Tibial artery (tissue), 4 donors: ENCODE results near the gene ITPRID1.
"Not testable (repeated sequence)": the region's sequence is repeated elsewhere in the genome, so short reads cannot be mapped to it uniquely, and the experiment has no call there.

Experiments used
- DNase-seq, 2 donors: peaks; one replicate each; pipeline ENCODE4 v3.0.0-alpha.2; 2019
- H3K27ac ChIP-seq, 2 donors: fragments of 200-600 bp; sonication (generic) in 1 of 2; 1 replicate in 1 of 2; 2 replicates in 1 of 2; pipeline ENCODE4 v1.5.1; 2018 to 2019; ENCODE audit warnings: mild to moderate bottlenecking in 1 of 2
- H3K27me3 ChIP-seq, 2 donors: fragments of 200-600 bp; sonication (generic) in 1 of 2; one replicate each; pipeline versions ENCODE4 v1.5.1 to v1.6.0; 2016 to 2019
- H3K36me3 ChIP-seq, 3 donors: fragments of 200-600 bp; sonication (generic) in 2 of 3; one replicate each; pipeline ENCODE4 v1.5.1; 2016 to 2019; ENCODE audit warnings: mild to moderate bottlenecking in 2 of 3
- H3K4me1 ChIP-seq, 4 donors: fragments of 200-600 bp; sonication (generic) in 2 of 4; 1 replicate in 3 of 4; 2 replicates in 1 of 4; pipeline ENCODE4 v1.5.1; 2016 to 2019
- H3K4me3 ChIP-seq, 2 donors: fragments of 200-600 bp; sonication (generic) in 1 of 2; 1 replicate in 1 of 2; 2 replicates in 1 of 2; pipeline ENCODE4 v1.5.1; 2018 to 2019; ENCODE audit warnings: mild to moderate bottlenecking in 2 of 2
- H3K9me3 ChIP-seq, 3 donors: fragments of 200-600 bp; sonication (generic) in 1 of 3; one replicate each; pipeline ENCODE4 v1.5.1; 2016 to 2019
- intact Hi-C: fragments of 100-400 bp; cut with DNase I; formaldehyde crosslinking; loops from one replicate; pipeline ENCODE4 v1.15.0; 2023; ENCODE audit warnings: low total_unique reads
- TF ChIP-seq, protein P1 (sequence below), 2 experiments: fragments of 200-600 bp in 1 of 2; fragments of 450-650 bp in 1 of 2; IDR thresholded peaks; one replicate each; pipeline ENCODE4 v1.5.1; 2017 to 2019; ENCODE audit warnings: antibody characterized with exemption in 2 of 2, mild to moderate bottlenecking in 1 of 2, moderate library complexity in 1 of 2

Gene ITPRID1

DNA sequence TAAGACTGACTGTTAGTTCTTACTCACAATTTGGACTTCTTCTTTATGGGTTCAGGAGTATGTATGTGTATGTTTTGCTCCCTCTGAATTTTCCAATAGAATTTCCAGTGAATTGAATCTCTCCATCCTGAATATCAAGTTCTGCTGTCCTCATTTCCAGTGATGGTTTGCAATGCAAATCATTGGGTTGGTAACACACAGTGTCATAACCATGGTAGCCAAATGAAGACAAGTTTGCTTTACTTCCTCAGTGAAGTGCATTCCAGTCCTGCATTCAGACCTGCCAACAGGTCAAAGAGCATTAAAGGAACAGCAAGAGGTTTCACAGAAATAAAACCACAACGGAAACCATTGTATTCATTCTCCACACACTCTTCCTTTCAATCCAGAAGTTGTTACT lies 15.2 kb downstream of the ITPRID1 start:
- TF ChIP-seq, protein P1, sequence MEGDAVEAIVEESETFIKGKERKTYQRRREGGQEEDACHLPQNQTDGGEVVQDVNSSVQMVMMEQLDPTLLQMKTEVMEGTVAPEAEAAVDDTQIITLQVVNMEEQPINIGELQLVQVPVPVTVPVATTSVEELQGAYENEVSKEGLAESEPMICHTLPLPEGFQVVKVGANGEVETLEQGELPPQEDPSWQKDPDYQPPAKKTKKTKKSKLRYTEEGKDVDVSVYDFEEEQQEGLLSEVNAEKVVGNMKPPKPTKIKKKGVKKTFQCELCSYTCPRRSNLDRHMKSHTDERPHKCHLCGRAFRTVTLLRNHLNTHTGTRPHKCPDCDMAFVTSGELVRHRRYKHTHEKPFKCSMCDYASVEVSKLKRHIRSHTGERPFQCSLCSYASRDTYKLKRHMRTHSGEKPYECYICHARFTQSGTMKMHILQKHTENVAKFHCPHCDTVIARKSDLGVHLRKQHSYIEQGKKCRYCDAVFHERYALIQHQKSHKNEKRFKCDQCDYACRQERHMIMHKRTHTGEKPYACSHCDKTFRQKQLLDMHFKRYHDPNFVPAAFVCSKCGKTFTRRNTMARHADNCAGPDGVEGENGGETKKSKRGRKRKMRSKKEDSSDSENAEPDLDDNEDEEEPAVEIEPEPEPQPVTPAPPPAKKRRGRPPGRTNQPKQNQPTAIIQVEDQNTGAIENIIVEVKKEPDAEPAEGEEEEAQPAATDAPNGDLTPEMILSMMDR (IDR thresholded peaks at IDR 0.05), result no peak
- H3K9me3 ChIP-seq, result no peaks in the 10 kb centered on the region
- H3K27me3 ChIP-seq, result no peaks in the 10 kb centered on the region
- no peak overlapping the region for H3K4me3 ChIP-seq
- DNase-seq, result no peak
- H3K27ac ChIP-seq, result no peak overlapping the region
- no peaks in the 10 kb centered on the region for H3K4me1 ChIP-seq
- intact Hi-C loops, result no loop called here
- H3K36me3 ChIP-seq, result no peaks in the 10 kb centered on the region

DNA sequence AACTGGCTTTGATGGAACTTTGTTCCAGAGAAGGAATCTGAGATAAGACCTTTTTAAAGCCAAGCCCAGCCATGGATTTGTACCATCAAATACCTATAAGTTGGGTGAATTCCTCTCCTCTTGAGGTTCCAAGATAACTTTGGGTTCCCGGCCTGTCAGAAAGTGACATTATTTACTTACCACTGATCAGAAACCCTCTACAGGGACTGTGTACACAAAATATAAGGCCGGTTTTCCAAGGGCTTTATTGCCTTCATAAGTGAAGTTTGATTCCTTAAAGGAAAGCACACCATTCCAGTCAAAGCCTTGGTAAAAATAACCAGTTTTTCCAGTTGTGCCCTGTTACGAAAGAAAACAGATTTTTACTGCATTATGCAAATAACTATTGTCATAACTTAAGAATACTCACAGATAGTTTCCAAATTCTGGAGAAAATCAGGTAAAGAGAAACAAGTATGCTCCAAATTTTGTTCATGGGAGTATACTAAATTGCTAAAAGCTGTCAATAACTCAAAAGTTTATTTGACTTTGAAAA lies 26.8 kb downstream of the ITPRID1 start:
- H3K4me3 ChIP-seq, H3K27me3 ChIP-seq, H3K27ac ChIP-seq, H3K4me1 ChIP-seq, DNase-seq, intact Hi-C loops, H3K9me3 ChIP-seq, H3K36me3 ChIP-seq: not testable (repeated sequence)

DNA sequence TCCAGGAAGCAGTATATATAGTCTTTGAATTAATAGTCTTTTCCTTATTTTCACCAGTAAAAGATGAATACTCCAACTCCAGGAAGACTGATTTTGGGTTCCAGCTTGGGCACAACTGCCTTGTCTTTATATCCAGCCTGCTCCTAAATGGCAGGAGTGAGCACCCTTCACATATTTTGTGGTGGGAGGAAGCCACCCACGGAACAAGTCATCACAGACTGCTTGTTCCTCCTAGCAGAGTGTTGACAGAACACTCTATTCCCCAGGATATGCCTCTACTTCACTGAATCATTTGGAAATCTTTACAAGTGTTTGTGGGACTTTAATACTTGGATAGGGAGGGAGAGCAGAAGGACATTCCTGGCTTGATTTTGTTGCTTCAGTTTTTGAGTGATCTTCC lies 31.7 kb downstream of the ITPRID1 start:
- Histone ChIP-seq H3K36me3 (no peaks in the 10 kb centered on the region), H3K27me3 (no peaks in the 10 kb centered on the region), H3K27ac (no peak overlapping the region), H3K4me1 (no peaks in the 10 kb centered on the region), H3K4me3 (no peak overlapping the region), H3K9me3 (no peaks in the 10 kb centered on the region)
- DNase-seq, result no peak
- intact Hi-C loops, result no loop called here
- TF ChIP-seq, protein P1 (IDR thresholded peaks at IDR 0.05), result no peak

DNA sequence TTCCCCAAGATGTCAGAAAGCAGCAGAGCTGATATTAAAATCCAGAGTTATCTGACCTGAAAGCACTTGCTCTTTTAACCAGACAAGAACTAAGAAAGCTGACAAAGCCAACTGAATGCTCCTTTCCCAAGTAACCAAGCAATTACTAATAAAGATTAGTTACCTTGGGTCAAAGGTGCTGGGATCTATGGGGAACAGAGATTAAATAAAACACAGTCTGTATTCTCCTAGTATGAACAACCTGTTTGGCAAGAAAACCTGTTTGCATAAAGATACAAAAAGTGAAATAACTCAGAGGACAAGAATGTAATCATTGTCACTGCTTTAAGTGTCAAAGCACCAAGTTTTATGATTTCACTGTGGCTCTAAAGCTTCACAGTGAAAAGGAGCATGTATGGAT lies 35.7 kb downstream of the ITPRID1 start:
- H3K9me3 ChIP-seq, result no peaks in the 10 kb centered on the region
- intact Hi-C loops, result no loop called here
- no peaks in the 10 kb centered on the region for H3K27me3 ChIP-seq
- TF ChIP-seq, protein P1 (IDR thresholded peaks at IDR 0.05), result no peak
- H3K4me3 ChIP-seq, result no peak overlapping the region
- no peaks in the 10 kb centered on the region for H3K4me1 ChIP-seq
- H3K36me3 ChIP-seq, result no peaks in the 10 kb centered on the region
- no peak for DNase-seq
- no peak overlapping the region for H3K27ac ChIP-seq

DNA sequence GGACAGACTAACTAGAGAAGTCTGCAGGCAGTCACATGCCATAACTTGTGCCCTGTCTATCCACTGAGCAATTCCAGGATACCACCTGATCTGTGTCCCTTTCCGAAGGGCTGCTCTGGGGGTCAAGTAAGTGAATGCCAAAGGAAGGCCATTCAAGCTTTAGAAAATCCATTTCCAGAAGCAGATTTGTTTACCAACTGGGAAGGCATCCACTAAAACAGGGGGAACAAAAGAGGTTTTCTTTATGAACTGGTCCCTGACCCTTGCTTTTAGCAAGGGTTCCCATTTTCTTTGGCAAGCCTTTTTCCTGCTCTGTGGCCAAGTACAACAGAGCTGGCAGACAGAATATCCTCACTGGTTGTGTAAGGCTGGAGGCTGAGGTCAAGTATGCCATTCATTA lies 36.5 kb downstream of the ITPRID1 start:
- Histone ChIP-seq H3K36me3 (no peaks in the 10 kb centered on the region), H3K27me3 (no peaks in the 10 kb centered on the region), H3K4me1 (no peaks in the 10 kb centered on the region), H3K9me3 (no peaks in the 10 kb centered on the region), H3K27ac (no peak overlapping the region), H3K4me3 (no peak overlapping the region)
- TF ChIP-seq, protein P1 (IDR thresholded peaks at IDR 0.05), result no peak
- no peak for DNase-seq
- intact Hi-C loops, result no loop called here

DNA sequence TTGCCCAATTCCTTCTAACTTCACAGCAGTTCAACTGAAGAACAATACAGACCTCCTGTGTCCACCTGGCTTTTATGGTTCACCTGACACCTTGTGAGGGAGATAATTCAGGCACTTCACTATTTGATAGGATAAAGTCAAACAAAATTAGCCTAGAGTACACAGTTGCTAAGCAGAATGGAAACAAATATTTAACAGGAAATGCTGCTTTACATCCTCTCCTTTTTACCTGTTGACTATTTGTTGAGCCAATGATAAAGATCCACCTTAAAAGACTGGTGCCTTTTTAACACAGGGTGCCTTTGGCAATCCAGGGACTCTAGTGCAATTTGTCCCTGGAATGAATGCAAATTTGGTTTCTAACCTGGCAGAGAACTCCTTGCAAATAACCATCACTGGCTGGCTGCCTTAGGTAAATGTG lies 39.8 kb downstream of the ITPRID1 start:
- no peaks in the 10 kb centered on the region for H3K4me1 ChIP-seq
- no peak for DNase-seq
- H3K27me3 ChIP-seq, result no peaks in the 10 kb centered on the region
- H3K36me3 ChIP-seq, result no peaks in the 10 kb centered on the region
- no peaks in the 10 kb centered on the region for H3K9me3 ChIP-seq
- intact Hi-C loops, result no loop called here
- H3K4me3 ChIP-seq, result no peak overlapping the region
- TF ChIP-seq, protein P1 (IDR thresholded peaks at IDR 0.05), result no peak
- H3K27ac ChIP-seq, result no peak overlapping the region
